Esophagus squamous epithelium (tissue), 4 donors: Measurements from ENCODE around the gene RNF223.

Experiments used
- POLR2A ChIP-seq, 4 donors: fragments of 450-650 bp; IDR thresholded peaks; one replicate each; pipeline ENCODE4 v1.6.1; 2017; ENCODE audit warnings: antibody characterized with exemption in 4 of 4, mild to moderate bottlenecking in 4 of 4, moderate library complexity in 3 of 4
- TF ChIP-seq, protein P1 (sequence below), 6 experiments: fragments of 450-650 bp in 4 of 6; fragments of 200-600 bp in 2 of 6; sonication (generic) in 2 of 6; IDR thresholded peaks; one replicate each; pipeline ENCODE4 v1.5.1; 2016 to 2019; ENCODE audit warnings: antibody characterized with exemption in 6 of 6, mild to moderate bottlenecking in 4 of 6, moderate library complexity in 4 of 6

DNA sequence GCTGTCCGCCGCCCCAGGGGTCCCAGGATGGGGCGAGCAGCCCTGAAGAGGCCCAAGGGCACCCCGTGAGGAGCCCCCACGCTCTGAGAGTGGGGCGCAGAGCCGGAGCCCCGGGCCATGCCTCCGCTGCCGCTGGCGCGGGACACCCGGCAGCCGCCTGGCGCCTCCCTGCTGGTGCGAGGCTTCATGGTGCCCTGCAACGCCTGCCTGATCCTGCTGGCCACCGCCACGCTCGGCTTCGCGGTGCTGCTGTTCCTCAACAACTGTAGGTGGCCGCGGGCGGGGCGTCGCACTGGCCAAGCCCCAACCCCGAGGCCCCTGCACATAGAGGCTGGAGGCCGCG is 39.7 kb downstream of the RNF223 start:
- TF ChIP-seq, protein P1, sequence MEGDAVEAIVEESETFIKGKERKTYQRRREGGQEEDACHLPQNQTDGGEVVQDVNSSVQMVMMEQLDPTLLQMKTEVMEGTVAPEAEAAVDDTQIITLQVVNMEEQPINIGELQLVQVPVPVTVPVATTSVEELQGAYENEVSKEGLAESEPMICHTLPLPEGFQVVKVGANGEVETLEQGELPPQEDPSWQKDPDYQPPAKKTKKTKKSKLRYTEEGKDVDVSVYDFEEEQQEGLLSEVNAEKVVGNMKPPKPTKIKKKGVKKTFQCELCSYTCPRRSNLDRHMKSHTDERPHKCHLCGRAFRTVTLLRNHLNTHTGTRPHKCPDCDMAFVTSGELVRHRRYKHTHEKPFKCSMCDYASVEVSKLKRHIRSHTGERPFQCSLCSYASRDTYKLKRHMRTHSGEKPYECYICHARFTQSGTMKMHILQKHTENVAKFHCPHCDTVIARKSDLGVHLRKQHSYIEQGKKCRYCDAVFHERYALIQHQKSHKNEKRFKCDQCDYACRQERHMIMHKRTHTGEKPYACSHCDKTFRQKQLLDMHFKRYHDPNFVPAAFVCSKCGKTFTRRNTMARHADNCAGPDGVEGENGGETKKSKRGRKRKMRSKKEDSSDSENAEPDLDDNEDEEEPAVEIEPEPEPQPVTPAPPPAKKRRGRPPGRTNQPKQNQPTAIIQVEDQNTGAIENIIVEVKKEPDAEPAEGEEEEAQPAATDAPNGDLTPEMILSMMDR (IDR thresholded peaks at IDR 0.05), result no peak
- TF ChIP-seq POLR2A (IDR thresholded peaks at IDR 0.05), result no peak
